ENCODE measurements around the gene SLC25A38.

- no peak for TF ChIP-seq EZH2 (IDR thresholded peaks at IDR 0.05; ENCODE audit: low read length, unreplicated experiment)
- no peak for TF ChIP-seq CTCF (conservative IDR thresholded peaks at IDR 0.05; ENCODE audit: low read depth, low read length)
- no peak for TF ChIP-seq EZH2phosphoT487 (IDR thresholded peaks at IDR 0.05; ENCODE audit: borderline replicate concordance, low read length)
These were observed 27.7 kb downstream of the SLC25A38 start for GRCh38 chr3:39410893-39411292.

All from PC-3 (cell line).